Measurements from ENCODE around the gene TLR8. TPM values are rescaled to one million over a fixed set of nuclear protein-coding genes. Genes with fewer than 3 reads are reported as not detected.

TLR8 gene
- total RNA-seq, 2 donors from 2014 or later: not detected

GRCh38 chrX:12949927-12950656 lies 43.7 kb downstream of the TLR8 start:
- Histone ChIP-seq H3K9ac (ENCODE audit: extremely low read depth, low read length, poor library complexity, severe bottlenecking) (no peak overlapping the region), H3K27me3 (ENCODE audit: control insufficient read depth, insufficient read depth, low read length, poor library complexity, severe bottlenecking) (no peaks in the 10 kb centered on the region), H3K36me3 (ENCODE audit: control insufficient read depth, insufficient read depth, low read length) (no peaks in the 10 kb centered on the region), H3K4me1 (ENCODE audit: control insufficient read depth, insufficient read depth, low read length) (no peaks in the 10 kb centered on the region), H3K27ac (ENCODE audit: low read depth, low read length) (no peak overlapping the region), H3K9me3 (ENCODE audit: control insufficient read depth, low read length) (no peaks in the 10 kb centered on the region), H3K4me3 (ENCODE audit: low read length) (no peak overlapping the region)
- Mint-ChIP-seq H3K36me3 (ENCODE audit: low read depth) (no peaks in the 10 kb centered on the region), H3K27me3 (ENCODE audit: insufficient read depth) (no peaks in the 10 kb centered on the region), H3K9me3 (peaks cover 77% of the 10 kb centered on the region), H3K4me1 (peaks cover 30% of the 10 kb centered on the region), H3K27ac (no peak overlapping the region), H3K4me3 (no peak overlapping the region)
- 80 to 96% methylated on average over 1 to 11 of the region's 11 CpGs for WGBS, 2 experiments (ENCODE audit: insufficient coverage in 1 of 2, insufficient read length in 1 of 2)
- no peak for TF ChIP-seq CTCF (conservative IDR thresholded peaks at IDR 0.05)
- no peak for DNase-seq

- Mint-ChIP-seq H3K27me3 (ENCODE audit: insufficient read depth) (no peaks in the 10 kb centered on the region), H3K9me3 (peaks cover 76% of the 10 kb centered on the region), H3K36me3 (ENCODE audit: low read depth) (no peaks in the 10 kb centered on the region), H3K27ac (no peak overlapping the region), H3K4me1 (peaks cover 27% of the 10 kb centered on the region), H3K4me3 (no peak overlapping the region)
- Histone ChIP-seq H3K27me3 (ENCODE audit: control insufficient read depth, insufficient read depth, low read length, poor library complexity, severe bottlenecking) (no peaks in the 10 kb centered on the region), H3K36me3 (ENCODE audit: control insufficient read depth, insufficient read depth, low read length) (no peaks in the 10 kb centered on the region), H3K4me1 (ENCODE audit: control insufficient read depth, insufficient read depth, low read length) (no peaks in the 10 kb centered on the region), H3K9ac (ENCODE audit: extremely low read depth, low read length, poor library complexity, severe bottlenecking) (no peak overlapping the region), H3K9me3 (ENCODE audit: control insufficient read depth, low read length) (no peaks in the 10 kb centered on the region), H3K27ac (ENCODE audit: low read depth, low read length) (no peak overlapping the region), H3K4me3 (ENCODE audit: low read length) (no peak overlapping the region)
- 85 to 90% methylated on average over 3 to 8 of the region's 9 CpGs for WGBS, 2 experiments (ENCODE audit: insufficient coverage in 1 of 2, insufficient read length in 1 of 2)
- peak; percentile 78 for TF ChIP-seq CTCF (conservative IDR thresholded peaks at IDR 0.05)
- DNase-seq: peak; percentile 93
These were observed 44.6 kb downstream of the TLR8 start for GRCh38 chrX:12950851-12951594.

GRCh38 chrX:12951595-12951975 lies 45.2 kb downstream of the TLR8 start:
- no peak overlapping the region for H3K27ac Mint-ChIP-seq
- H3K4me3 Mint-ChIP-seq: no peak overlapping the region
- H3K27me3 Mint-ChIP-seq (ENCODE audit: insufficient read depth): no peaks in the 10 kb centered on the region
- no peak for TF ChIP-seq CTCF (conservative IDR thresholded peaks at IDR 0.05)
- H3K27ac ChIP-seq (ENCODE audit: low read depth, low read length): no peak overlapping the region
- no peaks in the 10 kb centered on the region for H3K36me3 ChIP-seq (ENCODE audit: control insufficient read depth, insufficient read depth, low read length)
- H3K4me1 Mint-ChIP-seq: peaks cover 21% of the 10 kb centered on the region
- H3K4me1 ChIP-seq (ENCODE audit: control insufficient read depth, insufficient read depth, low read length): no peaks in the 10 kb centered on the region
- no peak overlapping the region for H3K9ac ChIP-seq (ENCODE audit: extremely low read depth, low read length, poor library complexity, severe bottlenecking)
- no peaks in the 10 kb centered on the region for H3K36me3 Mint-ChIP-seq (ENCODE audit: low read depth)
- no peaks in the 10 kb centered on the region for H3K27me3 ChIP-seq (ENCODE audit: control insufficient read depth, insufficient read depth, low read length, poor library complexity, severe bottlenecking)
- DNase-seq: no peak
- WGBS, 2 experiments (ENCODE audit: insufficient coverage in 1 of 2, insufficient read length in 1 of 2): 90 to 96% methylated on average over 5 of the region's 5 CpGs
- no peaks in the 10 kb centered on the region for H3K9me3 ChIP-seq (ENCODE audit: control insufficient read depth, low read length)
- peaks cover 76% of the 10 kb centered on the region for H3K9me3 Mint-ChIP-seq
- H3K4me3 ChIP-seq (ENCODE audit: low read length): no peak overlapping the region
